HG03469 (cell line): ENCODE measurements around the gene PPP2R1B.

Experiments
- ATAC-seq: cut with Tn5 transposase; IDR thresholded peaks from one replicate; pipeline ENCODE4 v1.9.1; 2021; ENCODE audit warnings: mild to moderate bottlenecking, moderate library complexity, moderate number of reproducible peaks; ENCODE audit not compliant: unreplicated experiment

Gene PPP2R1B

GRCh38 chr11:111749646-111750045, 16.5 kb downstream of the PPP2R1B start:
- no peak for ATAC-seq

GRCh38 chr11:111748035-111748804, 18.0 kb downstream of the PPP2R1B start:
- no peak for ATAC-seq

GRCh38 chr11:111745719-111746504, 20.3 kb downstream of the PPP2R1B start:
- no peak for ATAC-seq

GRCh38 chr11:111743700-111744099, 22.5 kb downstream of the PPP2R1B start:
- ATAC-seq: no peak

- no peak for ATAC-seq
Observed at GRCh38 chr11:111741751-111742150, 24.4 kb downstream of the PPP2R1B start.

GRCh38 chr11:111739299-111739698, 26.9 kb downstream of the PPP2R1B start:
- no peak for ATAC-seq

GRCh38 chr11:111737444-111738210, 28.6 kb downstream of the PPP2R1B start:
- no peak for ATAC-seq

GRCh38 chr11:111736621-111737443, 29.4 kb downstream of the PPP2R1B start:
- no peak for ATAC-seq

GRCh38 chr11:111736181-111736590, 30.0 kb downstream of the PPP2R1B start:
- no peak for ATAC-seq

GRCh38 chr11:111735262-111736116, 30.7 kb downstream of the PPP2R1B start:
- no peak for ATAC-seq

GRCh38 chr11:111734954-111735261, 31.3 kb downstream of the PPP2R1B start:
- ATAC-seq: no peak

- no peak for ATAC-seq
Observed at GRCh38 chr11:111734101-111734953, 31.9 kb downstream of the PPP2R1B start.

- ATAC-seq: no peak
Observed at GRCh38 chr11:111733611-111734088, 32.5 kb downstream of the PPP2R1B start.

GRCh38 chr11:111733016-111733415, 33.2 kb downstream of the PPP2R1B start:
- no peak for ATAC-seq

GRCh38 chr11:111731821-111732220, 34.4 kb downstream of the PPP2R1B start:
- ATAC-seq: no peak

GRCh38 chr11:111730871-111731591, 35.2 kb downstream of the PPP2R1B start:
- no peak for ATAC-seq

GRCh38 chr11:111729831-111730311, 36.3 kb downstream of the PPP2R1B start:
- ATAC-seq: no peak
